ENCODE data around the gene PHACTR1.

Gene PHACTR1

DNA sequence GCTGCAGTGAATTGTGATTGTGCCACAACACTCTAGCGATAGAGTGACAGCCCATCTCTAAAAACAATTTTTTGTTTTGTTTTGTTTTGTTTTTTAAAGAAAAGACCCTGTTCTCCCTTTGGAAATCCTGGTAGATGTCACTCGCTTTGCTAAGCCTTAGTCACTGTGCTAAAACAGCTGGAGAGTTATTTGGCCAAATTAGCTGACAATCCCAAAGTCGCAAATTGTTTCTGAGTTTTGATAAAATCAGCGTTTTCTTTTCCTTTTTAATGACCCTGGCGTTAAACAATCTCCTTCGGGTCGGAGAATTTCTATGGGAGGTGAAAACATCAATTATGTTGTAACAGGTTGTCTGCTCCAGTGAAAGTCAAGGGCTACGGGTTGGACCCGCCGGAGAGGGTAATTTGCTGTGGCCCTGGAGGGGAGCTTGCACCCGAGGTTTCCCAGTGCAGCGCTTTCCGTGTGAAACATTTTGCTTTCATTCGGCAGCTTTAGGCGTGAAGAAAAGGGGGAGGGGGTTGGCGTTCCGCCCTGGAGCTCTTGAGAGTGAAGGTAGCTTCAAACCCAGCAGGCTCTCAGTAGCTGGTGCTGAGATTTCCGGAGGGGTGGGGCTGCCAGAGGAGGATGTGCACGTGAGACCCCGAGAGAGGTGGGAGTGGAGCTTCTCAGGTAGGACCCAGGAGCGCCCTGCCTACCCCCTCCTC, 296.6 kb downstream of the PHACTR1 start:
- in situ Hi-C loops (cut with HindIII; ENCODE audit: low sequenced_read_pairs), result loop anchor here (10.0 kb wide), 1 partner anchor 52 kb away; no protein-coding TSS in a partner anchor

DNA sequence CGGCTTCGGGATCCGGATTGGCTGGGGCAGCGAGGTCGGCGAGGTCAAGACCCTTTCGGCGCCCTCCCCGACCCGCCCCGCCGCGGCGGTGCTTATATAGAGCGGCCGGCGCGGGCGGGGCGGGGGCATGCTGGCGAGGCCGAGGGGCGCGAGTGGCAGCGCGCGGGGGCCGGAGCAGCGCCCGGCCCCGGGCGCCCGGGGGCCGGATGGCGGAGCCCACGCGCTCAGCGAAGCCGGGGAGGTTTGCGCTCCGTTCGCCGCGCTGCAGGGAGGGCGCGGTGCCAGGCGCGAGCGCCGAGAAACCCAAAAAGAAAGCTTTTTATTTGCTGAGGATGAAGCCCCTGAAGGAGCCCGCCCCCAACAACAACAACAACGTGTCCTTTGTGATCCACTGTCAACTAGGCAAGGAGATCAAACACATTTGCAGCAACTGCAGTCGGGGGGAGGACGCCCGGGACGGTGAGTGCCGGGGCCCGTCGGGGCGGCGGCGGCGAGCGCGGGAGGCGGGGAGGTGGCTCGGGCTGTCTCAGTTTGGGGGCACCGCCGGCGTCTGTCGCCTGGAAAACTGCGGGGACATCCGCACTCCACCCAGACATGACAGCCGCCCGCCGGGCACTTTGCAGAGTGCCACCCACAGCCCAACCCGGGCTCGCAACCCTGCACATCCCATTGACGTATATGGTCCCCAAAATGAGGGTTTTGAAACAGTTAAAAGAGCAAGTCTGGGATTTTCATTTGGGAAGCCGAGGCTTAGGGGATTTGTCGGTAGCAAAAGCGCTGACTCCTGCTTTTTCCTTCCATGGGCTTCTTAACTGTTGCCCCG, 297.3 kb downstream of the PHACTR1 start:
- in situ Hi-C loops (cut with HindIII; ENCODE audit: low sequenced_read_pairs), result loop anchor here (10.0 kb wide), 1 partner anchor 51 kb away; no protein-coding TSS in a partner anchor

DNA sequence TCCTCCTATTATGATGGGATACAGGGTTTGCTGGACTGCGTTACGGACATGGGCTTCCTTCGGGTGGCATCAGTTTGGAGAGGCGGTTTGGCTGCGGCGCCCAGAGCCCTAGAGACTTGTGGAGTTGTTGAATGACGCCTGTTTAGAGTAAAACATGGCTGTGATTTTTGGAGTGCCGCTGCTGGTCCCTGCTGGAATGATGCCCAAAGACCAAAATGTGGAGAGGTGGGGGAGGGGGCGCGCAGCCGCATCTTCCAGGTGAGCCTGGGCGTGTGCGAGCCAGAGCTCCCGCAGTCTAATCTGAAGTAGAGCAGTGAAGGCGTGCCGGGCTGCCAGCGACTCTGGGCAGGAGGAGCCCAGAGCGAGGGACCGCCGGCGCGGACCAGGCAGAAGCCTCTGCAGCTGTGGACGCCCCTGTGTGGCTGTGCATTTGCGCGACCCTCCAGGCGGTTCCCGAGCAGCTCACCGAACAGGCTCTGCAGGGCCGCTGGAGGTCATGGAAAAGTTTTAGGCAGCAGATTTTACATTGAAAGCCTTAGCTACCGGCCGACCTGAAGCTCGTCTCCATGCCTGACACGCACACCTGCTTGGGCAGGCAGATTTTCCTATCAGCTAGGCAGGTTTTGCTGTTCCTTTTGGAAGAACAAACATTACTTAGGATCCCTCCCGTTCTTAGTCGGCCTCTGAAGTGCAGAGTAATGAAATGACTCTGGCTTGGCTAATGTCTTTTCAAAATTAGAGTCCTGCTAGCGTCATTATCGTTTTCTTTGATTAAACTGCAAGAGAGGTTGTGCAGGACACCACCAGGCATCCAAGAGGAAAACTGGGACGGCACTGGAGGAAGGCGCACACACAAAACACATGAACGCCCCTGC, 298.2 kb downstream of the PHACTR1 start:
- in situ Hi-C loops (cut with HindIII; ENCODE audit: low sequenced_read_pairs), result loop anchor here (10.0 kb wide), 1 partner anchor 50 kb away; no protein-coding TSS in a partner anchor

DNA sequence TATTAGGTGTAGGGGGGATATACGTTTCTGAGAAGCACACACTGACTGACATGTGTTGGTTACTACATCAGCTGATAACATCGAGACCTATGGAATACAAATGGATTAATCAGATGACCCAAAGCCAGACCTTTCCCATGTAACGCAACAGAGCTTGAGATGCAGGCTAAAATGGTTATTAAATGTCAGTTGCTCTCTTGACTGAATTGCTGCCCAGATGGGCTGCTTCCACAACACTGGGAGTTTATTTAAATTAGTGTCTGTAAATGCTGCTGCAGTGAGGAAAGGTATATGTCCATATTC, 298.8 kb downstream of the PHACTR1 start:
- in situ Hi-C loops (cut with HindIII; ENCODE audit: low sequenced_read_pairs), result loop anchor here (10.0 kb wide), 1 partner anchor 49 kb away; no protein-coding TSS in a partner anchor

DNA sequence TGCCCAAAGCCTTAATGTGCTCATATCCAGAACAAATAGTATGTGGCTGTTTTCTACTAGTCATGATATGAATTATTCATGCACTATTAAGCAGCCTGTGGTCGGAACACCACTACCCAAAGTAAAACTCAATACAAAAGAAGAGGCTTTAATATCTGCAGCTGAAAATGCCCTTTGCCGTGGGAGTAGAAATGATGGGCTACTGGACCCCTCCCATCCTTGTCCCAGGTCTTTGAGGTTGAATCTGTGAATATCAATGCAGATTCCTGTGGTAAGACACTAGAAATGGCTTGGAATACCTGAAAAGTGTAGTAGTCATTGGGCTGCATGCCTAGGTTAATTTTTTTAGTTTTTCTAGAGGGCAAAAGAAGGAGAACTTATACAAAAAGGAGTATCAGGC, 308.0 kb downstream of the PHACTR1 start:
- in situ Hi-C loops (cut with HindIII; ENCODE audit: low sequenced_read_pairs), result no loop called here

DNA sequence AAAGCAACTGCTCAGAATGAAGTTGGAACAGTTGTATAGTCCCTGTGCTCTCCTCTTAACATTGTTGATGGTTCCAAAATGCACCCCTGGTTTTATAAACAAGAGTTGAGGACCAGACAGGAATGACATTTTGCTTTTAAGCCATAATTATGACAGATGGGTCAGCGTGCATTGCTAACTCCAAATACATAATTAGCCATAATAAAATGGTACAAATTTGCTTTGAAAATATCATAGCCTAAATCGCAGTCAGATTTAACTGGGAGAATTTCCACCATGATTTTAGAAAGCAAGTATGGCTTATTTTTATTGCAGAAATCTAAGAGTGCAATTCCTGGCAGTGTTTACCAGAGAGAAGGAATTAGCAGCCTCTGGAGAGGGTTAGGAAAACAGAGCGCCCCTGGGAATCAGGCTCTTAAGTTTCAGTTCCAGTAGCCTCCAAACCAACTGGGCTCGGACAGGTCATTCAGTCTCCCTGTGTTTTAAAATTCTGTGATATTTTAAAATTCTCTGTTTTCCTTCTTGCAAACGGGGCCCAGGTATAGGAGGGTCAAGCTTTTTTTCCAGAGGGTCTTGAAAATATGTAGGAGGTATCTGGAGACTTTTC, 309.4 kb downstream of the PHACTR1 start:
- in situ Hi-C loops (cut with HindIII; ENCODE audit: low sequenced_read_pairs), result no loop called here

DNA sequence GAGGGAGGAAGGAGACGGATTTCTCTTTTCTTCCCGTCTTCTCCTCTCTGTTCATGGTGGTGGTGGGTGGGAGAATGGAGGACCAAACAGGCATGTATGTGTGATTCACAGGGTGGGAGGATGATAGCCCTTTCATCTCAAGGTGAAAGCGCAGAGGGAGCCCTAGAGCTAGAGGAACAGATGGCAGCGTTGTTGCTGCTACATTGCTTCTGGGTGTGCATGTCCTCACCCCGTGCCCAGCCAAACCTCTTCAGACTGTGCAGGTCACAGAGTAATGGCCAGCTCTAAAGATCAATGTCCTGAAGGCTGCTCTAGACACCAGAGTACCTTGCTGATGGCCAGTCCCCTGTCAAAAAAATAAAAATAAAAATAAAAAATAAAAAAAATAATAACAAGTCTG, 310.0 kb downstream of the PHACTR1 start:
- in situ Hi-C loops (cut with HindIII; ENCODE audit: low sequenced_read_pairs), result no loop called here

DNA sequence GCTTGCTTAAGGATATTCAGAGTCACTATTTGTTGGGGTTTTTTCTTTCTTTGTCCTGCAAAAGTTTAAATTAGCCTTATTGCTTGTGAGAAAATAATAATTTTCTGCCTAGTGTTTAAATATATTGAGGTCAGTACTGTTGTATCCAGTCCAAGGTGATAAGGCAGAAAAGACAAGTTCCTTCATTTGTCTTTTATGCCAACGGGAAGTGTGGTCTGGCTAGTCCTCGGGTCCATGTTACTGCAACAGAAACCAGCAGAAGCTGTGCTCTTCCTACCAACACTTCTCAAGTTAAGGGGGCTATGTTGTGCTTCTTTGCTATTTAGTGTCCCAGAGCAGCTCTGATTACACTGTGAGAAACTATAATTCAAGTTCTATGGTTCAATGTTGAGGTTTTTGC, 310.6 kb downstream of the PHACTR1 start:
- in situ Hi-C loops (cut with HindIII; ENCODE audit: low sequenced_read_pairs), result no loop called here

DNA sequence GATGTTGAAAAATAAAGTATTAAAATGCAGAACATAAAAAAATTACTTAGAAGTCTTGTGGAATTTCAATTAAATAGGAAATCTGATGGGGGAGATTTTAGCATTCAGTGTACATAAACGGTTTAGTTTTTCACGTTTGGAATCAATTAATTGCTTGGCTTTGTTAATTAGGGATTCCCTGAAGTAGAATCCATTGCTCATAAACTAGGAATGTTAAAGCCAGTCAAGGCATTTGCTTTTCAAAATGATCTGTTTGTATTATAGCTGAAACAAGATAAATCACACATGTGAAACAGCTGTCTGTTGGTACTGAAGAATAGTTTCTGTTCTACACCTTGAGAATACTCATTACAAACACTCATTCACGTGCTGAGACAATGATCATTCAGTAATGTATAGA, 313.8 kb downstream of the PHACTR1 start:
- in situ Hi-C loops (cut with HindIII; ENCODE audit: low sequenced_read_pairs), result no loop called here

DNA sequence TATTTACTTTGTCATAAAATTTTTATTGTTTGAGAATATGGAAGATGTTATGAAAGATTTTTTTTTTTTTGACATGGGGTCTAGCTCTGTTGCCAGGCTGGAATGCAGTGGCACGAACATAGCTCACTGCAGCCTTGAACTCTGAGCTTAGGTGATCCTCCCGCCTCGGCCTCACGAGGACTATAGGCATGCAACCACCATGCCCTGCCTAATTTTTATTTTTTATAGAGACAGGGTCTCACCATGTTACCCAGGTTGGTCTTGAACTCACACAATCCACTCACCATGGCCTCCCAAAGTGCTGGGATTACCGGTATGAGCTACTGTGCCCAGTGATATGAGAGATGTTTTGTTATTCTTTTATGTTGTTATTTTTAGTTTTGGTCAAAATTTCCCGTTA, 316.0 kb downstream of the PHACTR1 start:
- in situ Hi-C loops (cut with HindIII; ENCODE audit: low sequenced_read_pairs), result no loop called here

DNA sequence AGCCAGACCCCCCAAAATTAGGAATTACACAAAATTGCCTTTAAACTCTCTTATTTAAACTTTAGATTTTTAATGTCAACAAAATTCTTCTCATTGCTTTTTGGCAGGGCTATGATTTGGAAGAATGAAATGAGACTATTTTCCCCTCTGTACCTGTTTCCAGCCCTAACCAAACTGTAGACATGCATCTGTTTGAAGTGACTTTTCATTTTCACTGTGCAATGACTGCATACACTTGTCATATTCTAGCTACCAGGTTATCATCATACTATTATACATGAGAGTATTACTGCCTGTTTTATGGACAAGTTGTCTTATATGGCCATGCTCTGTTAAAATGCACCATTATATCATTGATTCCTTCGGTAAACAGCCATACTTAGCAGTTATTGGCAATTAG, 316.6 kb downstream of the PHACTR1 start:
- in situ Hi-C loops (cut with HindIII; ENCODE audit: low sequenced_read_pairs), result no loop called here

DNA sequence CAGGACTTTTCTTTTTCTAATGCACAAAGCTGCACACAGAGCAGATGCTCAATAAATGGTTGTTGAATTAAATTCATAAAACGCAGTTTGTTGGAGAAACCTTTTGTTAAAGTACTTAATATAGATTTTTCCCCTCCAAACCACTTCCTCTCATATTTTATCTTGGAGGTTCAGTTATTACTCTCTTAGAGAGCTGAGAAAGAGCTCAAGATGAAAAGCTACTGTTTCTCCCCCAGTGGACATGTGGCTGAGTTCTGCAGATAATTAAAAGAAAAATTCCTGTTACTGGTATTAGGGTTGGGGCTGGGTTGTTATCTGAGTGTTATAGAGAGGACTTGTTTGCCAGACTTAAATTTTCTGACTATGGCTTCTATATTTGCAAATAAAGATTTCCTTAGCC, 317.7 kb downstream of the PHACTR1 start:
- in situ Hi-C loops (cut with HindIII; ENCODE audit: low sequenced_read_pairs), result no loop called here

DNA sequence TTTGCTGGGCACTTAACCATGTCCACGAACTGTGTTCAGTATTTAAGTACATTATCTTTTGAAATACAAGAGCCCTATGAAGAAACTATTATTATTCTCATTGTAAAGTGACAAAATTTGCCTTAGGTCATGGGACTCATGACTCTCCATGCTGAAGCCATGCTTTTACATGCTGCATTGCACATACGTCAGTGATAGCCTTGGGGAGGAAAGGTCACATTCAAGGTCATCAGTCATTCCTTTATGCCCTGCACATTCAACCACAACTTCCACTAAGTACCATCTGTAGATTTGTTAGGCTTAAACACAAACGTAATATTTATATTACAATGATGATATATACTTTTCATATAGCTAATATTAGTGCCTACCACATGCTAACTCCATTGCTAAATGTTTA, 319.0 kb downstream of the PHACTR1 start:
- in situ Hi-C loops (cut with HindIII; ENCODE audit: low sequenced_read_pairs), result no loop called here

DNA sequence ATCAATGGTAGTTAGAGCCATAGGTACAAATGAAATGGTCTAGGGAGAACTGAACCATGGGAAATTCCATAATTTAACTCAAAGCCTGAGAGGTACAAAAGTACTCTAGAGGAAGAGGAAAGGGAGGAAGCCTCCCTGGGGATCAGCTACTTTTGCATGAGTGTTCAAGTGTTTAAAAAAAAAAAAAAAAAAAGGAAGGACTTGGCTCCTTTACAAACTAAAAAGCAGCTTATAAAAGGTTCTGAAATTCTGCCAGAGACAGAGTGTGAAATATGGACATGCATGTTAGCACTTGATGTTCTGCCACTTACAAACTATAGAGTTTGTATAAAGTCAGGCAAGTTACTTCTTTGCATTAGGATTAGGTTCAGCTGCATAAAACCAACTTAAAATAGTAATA, 321.7 kb downstream of the PHACTR1 start:
- in situ Hi-C loops (cut with HindIII; ENCODE audit: low sequenced_read_pairs), result no loop called here

DNA sequence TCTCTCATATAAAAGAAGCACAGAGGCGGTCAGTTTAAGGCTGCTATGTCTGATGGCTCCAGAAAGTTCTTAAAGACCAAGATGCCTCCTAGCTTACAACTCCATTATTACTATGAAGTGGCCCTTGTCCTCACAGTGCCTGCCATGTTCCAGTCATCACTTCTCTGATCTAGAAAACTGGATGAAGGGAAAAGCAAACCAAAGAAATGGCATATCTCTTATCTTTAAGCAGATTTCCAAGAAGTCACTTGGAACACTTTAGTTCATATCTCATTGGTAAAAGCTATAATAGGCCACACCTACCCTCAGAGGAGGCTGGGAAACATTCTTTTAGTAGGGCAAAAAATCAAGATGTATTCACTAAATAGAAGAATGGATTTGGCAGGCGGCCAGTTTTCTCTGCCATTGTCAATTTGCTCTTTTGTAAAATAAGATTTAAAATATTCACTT, 322.2 kb downstream of the PHACTR1 start:
- in situ Hi-C loops (cut with HindIII; ENCODE audit: low sequenced_read_pairs), result no loop called here

DNA sequence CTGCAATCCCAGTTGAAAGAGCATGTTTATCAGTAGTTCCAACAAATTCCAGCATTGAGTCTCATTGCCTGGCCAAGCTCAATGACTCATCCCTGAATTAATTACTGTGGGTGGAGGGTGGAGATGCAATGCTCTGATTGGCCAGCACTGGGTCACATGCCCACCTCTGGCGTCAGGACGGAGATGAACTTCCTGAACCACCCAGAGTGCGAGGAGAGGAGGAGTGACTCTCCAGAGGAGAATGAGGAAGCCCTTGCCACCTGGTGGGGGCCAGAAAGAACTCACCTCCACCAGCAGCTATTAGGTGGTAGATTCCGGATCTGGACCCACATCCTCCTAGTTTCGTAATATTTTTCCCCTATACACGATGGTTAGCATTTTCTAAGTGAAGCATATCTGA, 327.8 kb downstream of the PHACTR1 start:
- in situ Hi-C loops (cut with HindIII; ENCODE audit: low sequenced_read_pairs), result no loop called here

DNA sequence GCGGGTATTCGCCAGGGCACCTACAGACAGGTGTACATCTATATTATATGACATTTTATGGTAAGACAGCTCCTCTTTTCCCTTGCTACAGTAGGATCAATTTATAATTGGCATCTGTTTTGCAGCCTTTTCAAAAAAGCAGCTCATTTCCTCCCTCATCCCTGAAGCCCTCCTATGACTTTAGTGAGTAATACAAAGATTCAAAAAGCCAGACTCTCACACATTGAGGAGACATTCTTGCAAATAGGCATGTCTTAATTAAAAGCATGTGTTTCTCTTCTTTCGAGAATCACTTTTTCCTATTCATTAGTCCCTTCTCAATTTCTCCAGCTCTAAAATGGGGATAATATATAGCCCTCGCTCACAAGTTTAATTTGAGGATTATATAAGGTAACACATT, 328.3 kb downstream of the PHACTR1 start:
- in situ Hi-C loops (cut with HindIII; ENCODE audit: low sequenced_read_pairs), result no loop called here

DNA sequence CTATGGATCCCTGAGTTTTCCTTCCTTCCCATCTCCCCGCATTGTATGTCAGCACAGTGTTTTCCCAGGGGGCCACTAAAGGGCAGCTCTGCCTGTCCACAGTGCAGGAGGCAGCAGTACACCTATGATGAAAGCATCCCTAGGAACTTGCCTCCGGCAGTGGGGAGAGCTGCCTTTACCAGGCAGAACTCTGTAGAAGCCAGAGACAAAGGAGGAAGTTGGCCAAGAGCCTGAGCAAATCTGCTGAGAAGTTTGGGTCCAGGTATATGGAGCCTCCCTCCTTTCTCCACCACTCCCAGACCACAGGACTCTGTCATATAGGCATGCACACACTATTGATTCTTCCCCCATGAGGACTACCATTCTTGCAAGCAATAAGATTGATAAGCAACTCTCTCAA, 329.1 kb downstream of the PHACTR1 start:
- in situ Hi-C loops (cut with HindIII; ENCODE audit: low sequenced_read_pairs), result no loop called here

DNA sequence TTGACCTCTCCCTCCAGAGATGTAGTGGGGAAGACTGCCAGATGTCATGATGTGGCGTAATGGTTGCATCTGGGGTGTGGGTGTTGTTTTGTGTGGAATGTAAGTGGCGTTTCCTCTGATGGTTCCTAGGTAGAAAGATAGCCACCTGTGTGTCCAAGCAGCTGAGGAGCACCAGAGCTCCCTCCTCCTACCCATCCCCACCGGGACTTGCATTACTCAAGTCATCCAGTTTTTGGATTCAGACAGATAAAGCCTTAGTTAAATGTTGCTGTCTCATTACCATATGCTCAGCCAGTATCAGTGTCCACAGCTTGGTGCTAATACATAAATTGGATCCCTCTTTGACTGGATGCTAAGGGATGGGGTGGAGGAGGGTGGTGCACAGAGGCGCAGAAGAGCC, 329.5 kb downstream of the PHACTR1 start:
- in situ Hi-C loops (cut with HindIII; ENCODE audit: low sequenced_read_pairs), result no loop called here

DNA sequence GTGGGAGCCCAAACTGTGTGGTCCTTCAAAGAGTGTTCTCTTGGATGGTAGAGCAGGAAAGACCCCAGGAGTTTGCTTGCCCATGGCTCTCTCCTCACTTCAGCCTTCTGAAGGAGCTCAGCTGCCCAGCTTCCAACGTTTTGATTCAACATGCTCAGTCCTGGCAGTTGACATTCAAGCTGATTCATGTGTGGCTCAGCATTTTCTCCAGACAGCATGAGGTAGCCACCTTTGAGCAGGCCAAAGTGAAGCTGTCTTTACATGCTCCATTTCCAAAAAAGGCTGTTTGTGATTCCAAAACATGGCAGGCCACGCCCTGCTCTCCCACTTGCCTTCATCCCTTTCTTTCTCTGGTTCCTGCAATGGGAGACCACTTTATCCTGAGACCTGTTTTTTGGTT, 331.5 kb downstream of the PHACTR1 start:
- in situ Hi-C loops (cut with HindIII; ENCODE audit: low sequenced_read_pairs), result no loop called here

DNA sequence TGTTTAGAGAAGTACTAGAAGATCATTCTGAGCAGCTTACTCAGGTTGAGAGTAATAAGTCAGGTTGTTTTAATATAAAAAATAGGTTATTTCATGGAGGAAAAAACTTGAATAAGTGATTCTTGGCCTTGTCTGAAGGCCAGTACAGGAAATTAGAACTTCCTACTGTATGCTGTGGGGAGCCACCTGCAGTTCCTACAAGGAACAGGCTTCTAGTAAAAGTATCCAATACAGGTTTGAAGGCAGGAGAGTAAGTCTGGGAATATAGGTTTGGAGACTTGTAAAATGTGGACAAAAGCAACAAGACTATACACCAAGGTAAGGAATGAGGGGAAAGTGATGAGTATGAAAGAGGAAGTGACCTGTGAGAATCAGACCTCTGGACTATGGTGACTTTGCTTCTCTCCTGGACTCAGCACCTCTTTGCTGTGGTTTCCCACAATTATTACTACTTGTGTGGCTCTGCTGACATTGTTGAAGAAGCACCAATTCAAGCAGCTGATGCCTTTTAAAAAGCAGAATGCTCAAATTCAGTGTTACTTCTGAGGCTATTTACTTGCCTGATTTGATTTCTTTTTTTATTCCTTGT, 333.2 kb downstream of the PHACTR1 start:
- in situ Hi-C loops (cut with HindIII; ENCODE audit: low sequenced_read_pairs), result no loop called here

Data from DLD1 (cell line).